ENCODE data around the gene P2RY12.

Gene P2RY12

GRCh38 chr3:151384741-151385174, at the start of gene P2RY12:
TSS of gene P2RY12 (minus strand) at chr3:151384753. CDS start at chr3:151338845, 45,908 bp downstream.
- DNase-seq (ENCODE audit: low read depth): no peak

GRCh38 chr3:151432616-151433372, 48.2 kb upstream of the P2RY12 start:
- no peak for DNase-seq (ENCODE audit: low read depth)

DNA sequence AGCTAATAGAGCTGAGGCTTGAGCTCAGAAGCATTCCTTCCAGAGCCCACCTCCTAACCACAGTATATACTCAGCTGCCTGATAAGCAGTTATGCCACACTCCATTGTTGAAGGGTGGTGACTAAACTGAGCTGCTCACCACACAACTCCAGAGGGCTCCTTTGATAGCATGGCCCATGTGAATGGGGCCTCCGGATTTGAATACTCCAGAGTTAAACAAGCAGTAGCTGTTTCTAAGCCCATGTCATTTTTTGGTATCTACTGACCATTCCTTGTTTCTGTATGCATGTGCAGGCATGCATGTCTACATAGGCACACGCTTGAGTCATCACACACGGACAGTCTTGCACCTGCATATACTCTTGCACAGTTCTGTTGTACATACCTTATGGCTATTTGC, 47.4 kb upstream of the P2RY12 start:
- DNase-seq (ENCODE audit: low read depth): no peak

GRCh38 chr3:151430821-151431484, 46.4 kb upstream of the P2RY12 start:
- DNase-seq (ENCODE audit: low read depth): peak; percentile 63

DNA sequence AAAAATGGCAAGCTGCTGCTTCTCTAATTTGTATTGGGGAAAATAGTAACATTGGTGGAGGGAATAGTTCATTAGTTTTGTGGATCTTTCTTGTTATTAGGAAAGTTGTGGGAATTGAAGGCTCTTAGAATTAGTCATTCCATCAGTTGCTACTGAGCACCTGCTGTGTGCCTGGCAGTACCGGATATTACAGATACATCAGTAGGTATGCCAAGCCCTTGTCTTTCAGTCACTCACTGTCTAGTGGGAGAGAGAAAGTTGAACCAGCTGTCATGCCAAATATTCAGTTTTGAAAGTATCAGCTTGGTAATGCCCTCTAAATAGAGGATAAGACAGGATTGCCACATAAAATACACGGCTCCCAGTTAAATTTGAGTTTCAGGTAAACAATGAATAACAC, 43.8 kb upstream of the P2RY12 start:
- DNase-seq (ENCODE audit: low read depth): no peak

DNA sequence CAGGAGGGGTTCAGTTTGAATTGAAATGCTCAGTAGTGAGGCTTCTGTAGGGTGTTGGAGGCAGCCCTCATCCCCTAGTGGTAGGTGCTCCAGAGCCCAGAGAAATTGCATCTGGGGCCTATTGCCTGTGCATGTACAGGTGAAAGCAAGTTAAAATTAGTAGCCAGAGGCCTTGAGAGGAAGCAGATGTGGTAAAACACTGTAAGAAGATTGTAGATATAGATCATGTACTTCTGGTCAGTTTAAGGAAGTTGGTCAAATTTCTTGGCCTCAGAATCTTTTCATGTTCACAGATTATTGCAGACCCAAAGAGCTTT, 41.7 kb upstream of the P2RY12 start:
- no peak for DNase-seq (ENCODE audit: low read depth)

- no peak for DNase-seq (ENCODE audit: low read depth)
These were observed 41.2 kb upstream of the P2RY12 start for GRCh38 chr3:151425627-151426340.

- no peak for DNase-seq (ENCODE audit: low read depth)
These were observed 38.5 kb upstream of the P2RY12 start for GRCh38 chr3:151423091-151423490.

DNA sequence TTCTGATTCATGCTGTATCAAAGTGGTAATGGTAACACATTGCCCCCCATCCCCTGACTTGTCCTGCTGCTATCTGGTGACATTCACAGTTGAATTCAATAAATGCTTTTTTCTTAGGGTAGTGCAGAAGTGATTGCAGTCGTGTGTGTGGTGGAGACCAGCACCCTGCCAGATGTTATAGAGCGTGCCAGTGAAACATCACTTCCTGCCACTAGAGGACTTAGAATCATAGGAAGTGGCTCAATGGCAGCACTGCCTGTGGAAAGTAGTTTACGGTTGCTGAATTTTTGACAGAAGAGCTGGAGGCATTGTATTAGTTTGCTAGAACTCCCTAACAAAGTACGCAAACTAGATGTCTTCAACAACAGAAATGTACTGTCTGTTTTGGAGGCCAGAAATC, 37.4 kb upstream of the P2RY12 start:
- DNase-seq (ENCODE audit: low read depth): no peak

DNA sequence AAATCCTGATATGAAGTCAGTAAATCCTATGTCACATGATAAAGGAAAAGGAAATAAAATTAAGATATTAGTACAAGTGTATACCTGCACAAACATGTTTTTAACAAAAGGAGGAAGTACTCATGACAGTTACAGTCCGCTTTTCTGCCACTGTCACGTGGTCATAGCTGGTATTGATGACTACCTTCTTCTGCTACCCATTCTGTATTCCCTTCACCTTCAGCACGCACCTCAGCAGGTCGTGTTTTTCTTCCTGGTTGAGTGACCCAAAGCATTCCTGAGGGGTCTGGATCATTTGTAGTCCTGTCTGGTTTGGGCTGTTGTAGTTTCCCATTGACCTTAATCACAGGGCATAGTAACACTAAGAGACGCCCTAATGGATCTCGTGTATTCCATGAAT, 35.3 kb upstream of the P2RY12 start:
- DNase-seq (ENCODE audit: low read depth): no peak

DNA sequence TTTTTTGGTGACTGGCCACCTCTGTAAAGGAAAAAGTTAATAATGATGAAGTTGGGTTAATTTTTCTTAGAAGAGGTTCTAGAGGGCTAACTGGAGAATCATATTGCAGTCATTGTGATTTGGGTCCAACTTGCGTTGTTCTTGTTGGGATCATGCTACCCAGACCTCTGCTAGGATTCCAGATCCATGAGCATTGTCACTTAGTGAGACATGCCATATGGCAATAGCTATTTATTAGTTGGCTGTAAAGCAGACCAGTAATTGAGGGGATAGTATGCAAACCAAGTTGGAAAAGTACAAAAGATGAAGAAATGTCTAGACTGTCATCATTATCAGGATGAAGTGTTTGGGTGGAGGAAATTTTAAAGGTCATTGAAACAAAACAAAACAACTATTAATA, 30.7 kb upstream of the P2RY12 start:
- DNase-seq (ENCODE audit: low read depth): no peak

DNA sequence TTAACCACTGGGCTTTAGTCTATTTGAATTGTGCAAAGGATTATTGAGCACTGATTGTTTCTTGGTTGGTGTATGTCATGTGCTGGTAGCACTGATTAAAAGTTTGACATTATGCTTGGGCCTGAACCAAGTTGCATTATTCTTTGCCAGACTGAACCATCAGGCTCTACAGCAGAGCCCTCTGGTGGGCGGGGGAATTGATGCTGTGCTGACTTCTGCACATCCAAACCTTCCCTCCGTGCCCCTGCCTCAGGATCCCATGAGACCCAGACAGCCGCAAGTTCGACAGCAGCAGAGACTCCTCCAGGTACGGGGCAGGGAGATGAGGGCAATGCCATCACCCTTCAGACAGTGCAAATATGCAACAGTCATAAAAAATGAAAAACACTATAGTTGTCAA, 28.4 kb upstream of the P2RY12 start:
- DNase-seq (ENCODE audit: low read depth): no peak

- no peak for DNase-seq (ENCODE audit: low read depth)
These were observed 26.5 kb upstream of the P2RY12 start for GRCh38 chr3:151410891-151411559.

DNA sequence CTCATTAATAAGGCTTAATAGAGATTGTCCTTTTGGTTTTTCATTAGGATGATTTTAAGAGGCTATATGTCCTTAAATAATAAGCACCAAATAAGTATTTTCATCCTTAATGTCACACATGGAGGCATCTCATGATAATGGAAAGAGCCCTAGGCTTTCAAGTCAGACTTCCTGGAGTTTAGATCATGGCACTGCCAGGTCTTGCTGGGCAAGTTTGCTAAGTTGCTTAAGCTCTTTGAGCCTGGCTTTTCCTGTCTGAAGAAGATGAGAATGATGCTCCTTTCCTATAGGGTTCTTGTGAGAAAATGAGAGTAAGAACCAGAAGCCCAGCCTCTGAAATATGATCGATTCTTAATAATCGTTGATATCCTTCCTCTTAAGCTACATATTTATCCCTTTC, 23.4 kb upstream of the P2RY12 start:
- no peak for DNase-seq (ENCODE audit: low read depth)

GRCh38 chr3:151404316-151404715, 19.8 kb upstream of the P2RY12 start:
- DNase-seq (ENCODE audit: low read depth): no peak

DNA sequence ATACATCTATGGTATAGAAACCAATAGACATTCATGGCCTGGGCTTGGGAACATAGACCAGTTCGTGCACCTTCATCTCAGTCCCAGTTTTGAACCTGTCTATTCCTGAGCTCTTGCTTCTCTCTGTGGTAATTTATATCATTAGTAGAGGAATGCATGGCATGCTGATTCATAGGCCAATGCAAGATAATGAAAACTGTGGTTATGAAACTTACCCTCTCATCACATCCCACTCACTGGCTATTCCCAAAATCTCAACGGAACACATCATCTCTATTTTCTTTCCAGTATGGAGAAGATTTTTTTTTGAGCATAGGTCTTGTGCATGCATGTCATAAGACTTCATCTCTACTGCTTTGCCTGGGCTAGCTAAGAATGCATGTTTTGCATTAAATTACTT, 18.7 kb upstream of the P2RY12 start:
- peak; percentile 32 for DNase-seq (ENCODE audit: low read depth)

DNA sequence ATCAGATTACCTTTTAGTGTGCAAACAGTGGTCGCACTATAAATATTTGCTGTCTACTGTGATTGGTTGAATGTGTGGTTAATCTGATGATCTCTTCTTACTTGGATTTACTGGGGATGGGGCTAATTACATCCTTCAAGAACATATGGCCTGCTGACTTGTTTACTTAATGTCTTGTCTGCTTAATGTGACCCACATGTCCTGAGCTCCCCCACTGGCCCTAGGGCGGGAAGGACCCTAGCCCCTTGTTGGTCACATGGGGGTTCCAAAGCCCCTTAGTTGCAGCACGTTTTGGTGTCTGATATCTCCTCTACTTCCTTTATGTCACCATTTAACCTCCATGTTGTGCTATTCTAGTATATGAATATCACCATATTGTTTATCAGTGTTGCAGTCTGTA, 17.8 kb upstream of the P2RY12 start:
- no peak for DNase-seq (ENCODE audit: low read depth)

- DNase-seq (ENCODE audit: low read depth): no peak
These were observed 15.8 kb upstream of the P2RY12 start for GRCh38 chr3:151400341-151400740.

GRCh38 chr3:151398895-151399294, 14.3 kb upstream of the P2RY12 start:
- DNase-seq (ENCODE audit: low read depth): no peak

DNA sequence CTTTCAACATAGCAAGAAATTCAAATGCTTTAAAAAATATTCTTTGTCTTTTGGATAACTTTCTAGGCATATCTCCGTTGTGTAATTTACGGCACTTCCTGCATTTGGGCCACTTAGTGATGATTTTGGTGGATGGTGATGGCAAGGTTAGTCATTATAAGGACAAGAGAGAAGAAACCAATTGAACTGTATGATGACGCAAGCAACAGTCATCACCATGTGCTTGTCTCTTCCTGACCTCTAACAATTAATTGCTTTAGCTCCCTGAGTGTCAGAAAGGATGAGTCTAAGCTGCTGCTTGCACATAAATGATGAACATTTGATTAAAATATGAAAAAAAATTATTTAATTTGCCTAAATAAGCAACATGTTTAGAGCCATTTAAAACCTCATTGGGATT, 11.3 kb upstream of the P2RY12 start:
- peak; percentile 14 for DNase-seq (ENCODE audit: low read depth)

GRCh38 chr3:151394611-151395010, 10.1 kb upstream of the P2RY12 start:
- no peak for DNase-seq (ENCODE audit: low read depth)

DNA sequence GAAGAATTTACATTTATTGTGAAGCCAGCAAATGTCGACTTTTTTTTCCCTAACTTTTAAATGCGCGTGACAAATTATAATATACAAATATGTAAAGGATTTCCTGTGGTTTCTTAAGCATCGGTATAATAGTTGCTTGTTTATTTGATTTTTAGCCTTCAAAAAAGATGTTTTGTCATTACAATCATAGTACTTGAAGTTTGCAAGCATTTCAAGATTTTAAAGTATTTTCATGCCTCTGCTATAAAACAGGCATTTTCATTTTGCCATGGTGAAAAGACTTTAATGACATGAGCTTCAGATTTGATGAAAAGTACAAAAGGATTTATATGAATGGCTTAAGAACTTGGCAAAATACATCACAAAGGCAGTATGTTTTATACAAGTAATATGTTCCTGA, 9.4 kb upstream of the P2RY12 start:
- DNase-seq (ENCODE audit: low read depth): peak; percentile 24
